HL-60/S4 treated with retinoic acid at 250 ng/mL for 4 days and 3 days (cell line): ENCODE results near the gene ADH5.
"Not testable (repeated sequence)": the region's sequence is repeated elsewhere in the genome, so short reads cannot be mapped to it uniquely, and the experiment has no call there.

Source experiments
- in situ Hi-C: fragments of 300-500 bp; cut with MboI; formaldehyde crosslinking; loops from 2 replicates; pipeline ENCODE4 v1.7.0; 2022; ENCODE audit warnings: low sequenced_read_pairs

Gene ADH5

GRCh38 chr4:99088023-99088449, 552 bp downstream of the ADH5 start:
- in situ Hi-C loops, result no loop called here

GRCh38 chr4:99084595-99084994, 4.0 kb downstream of the ADH5 start:
- in situ Hi-C loops, result no loop called here

- in situ Hi-C loops, result no loop called here
These were observed 6.4 kb downstream of the ADH5 start for GRCh38 chr4:99082192-99082591.

- in situ Hi-C loops, result not testable (repeated sequence)
These were observed 7.7 kb downstream of the ADH5 start for GRCh38 chr4:99080869-99081268.

- in situ Hi-C loops, result no loop called here
These were observed 8.8 kb downstream of the ADH5 start for GRCh38 chr4:99079625-99080295.

DNA sequence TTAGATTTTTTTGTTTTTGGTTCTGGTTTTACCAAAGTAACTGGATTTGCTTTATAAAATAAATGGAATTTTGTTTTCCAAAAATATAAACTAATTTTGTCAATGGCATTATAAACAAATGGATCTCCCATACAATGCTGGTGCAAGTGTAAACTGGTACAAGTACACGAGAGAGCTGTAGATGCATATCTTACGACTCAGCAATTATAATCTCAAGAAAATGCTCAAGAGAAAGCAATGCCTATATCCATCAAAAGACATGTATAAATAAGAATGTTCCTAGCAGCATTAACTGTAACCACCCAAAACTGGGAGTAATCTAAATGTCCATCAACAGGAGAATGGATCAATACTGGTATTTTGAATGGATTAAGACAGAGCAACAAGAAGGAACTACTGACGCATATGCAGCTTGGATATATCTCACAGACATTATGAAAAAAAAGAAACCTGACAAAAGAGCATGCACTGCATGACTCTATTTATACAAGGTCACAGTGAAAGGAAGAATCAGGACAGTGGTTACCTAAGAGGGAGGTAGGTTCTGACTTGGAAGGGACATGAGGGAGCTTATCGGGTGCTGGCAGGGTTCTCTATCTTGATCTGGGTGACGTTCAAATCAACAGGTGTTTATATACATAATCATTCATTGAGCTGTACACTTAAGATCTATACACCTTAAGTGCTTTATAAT, 9.5 kb downstream of the ADH5 start:
- in situ Hi-C loops, result no loop called here

DNA sequence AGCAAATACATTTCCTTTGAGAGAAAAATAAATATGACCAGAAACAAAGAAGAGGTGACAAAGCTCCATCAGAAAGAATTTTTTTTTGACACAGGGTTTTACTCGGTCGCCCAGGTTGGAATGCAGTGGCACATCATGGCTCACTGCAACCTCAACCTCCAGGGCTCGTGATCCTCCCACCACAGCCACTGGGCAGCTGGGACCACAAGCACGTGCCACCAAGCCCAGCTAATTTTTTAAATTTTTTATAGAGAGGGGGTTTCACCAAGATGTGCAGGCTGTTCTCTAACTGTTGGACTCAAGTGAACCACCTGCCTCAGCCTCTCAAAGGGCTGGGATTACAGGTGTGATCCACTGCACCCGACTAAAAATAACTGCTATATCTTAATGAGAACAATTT, 10.3 kb downstream of the ADH5 start:
- in situ Hi-C loops, result no loop called here

DNA sequence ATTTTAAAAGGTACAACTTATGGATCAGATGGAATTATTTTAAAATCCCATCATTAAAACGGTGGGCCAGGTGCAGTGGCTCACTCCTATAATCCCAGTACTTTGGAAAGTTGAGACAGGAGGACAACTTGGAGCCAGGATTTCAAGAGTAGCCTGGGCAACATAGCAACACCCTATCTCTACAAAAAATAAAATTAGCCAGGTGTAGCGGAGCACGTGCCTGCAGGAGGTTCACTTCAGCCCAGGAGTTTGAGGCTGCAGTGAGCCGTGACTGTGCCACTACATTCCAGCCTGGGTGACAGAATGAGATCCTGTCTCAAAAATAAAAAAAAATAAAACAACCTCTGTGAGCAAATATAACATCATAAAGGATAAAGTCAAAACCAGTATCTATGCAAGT, 11.4 kb downstream of the ADH5 start:
- in situ Hi-C loops, result no loop called here

DNA sequence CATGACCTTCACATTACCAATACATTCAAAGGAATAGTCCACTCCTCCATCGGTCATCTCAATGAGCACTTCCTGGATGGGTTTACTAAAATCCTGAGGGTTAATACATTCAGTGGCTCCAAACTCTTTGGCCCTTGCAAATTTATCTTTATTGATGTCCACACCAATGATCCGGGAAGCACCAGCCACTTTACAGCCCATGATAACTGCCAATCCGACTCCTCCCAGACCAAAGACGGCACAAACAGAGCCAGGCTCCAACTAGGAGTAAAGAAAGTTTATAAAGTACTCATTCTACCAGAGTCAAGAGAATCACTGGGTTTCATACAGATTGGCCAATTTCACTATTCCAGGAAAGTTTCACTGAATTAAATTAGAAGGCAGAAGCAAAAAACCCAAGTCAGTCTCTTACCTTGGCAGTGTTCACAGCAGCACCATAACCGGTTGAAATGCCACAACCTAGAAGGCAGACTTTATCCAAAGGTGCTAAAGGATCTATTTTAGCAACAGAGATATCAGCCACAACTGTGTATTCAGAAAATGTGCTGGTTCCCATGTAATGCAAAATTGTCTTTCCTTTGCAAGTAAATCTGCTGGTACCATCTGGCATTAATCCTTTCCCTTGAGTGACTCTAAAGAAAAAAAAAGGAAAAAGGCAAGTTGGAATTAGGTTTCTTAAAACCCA, 12.2 kb downstream of the ADH5 start:
- in situ Hi-C loops, result no loop called here

DNA sequence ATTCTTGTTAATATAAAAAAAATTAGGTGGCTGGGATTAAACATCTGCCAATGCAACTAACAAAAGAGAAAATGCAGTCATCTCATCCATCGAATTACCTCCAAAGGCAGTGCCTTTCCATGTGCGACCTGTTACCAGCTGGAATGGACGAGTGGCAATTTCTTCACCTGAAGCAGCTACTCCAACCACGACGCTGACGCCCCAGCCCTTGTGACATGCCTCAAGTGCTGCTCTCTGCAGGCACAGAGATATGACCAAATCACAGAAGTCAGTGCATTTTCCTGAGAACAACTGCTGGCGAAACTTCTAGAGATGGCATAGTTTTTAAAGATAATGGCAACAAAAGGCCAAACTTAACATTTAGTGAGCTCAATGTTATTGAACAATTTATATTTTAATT, 13.8 kb downstream of the ADH5 start:
- in situ Hi-C loops, result no loop called here

DNA sequence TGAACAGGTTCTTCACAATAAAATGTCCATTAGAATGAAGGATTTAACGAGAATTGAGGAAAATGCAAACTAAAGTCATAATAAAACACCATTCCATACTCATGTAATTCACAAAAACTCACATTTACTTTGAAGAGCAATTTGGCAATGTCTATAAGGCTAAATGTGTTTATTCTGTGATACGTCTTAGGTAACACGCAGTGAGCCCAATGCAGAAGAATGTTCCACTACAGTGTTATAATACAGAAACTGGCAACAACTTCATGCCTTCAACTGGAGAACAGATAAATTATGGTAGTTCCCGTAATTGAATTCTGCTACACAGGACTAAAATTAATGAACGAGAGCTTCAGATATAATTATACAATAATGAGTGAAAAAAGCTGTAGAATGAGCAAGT, 17.4 kb downstream of the ADH5 start:
- in situ Hi-C loops, result no loop called here

- in situ Hi-C loops, result no loop called here
These were observed 21.0 kb downstream of the ADH5 start for GRCh38 chr4:99067617-99068016.

DNA sequence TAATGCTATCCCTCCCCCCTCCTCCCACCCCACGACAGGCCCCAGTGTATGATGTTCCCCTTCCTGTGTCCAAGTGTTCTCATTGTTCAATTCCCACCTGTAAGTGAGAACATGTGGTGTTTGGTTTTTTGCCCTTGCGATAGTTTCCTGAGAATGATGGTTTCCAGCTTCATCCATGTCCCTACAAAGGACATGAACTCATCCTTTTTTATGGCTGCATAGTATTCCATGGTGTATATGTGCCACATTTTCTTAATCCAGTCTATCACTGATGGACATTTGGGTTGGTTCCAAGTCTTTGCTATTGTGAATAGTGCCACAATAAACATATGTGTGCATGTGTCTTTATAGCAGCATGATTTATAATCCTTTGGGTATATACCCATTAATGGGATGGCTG, 23.1 kb downstream of the ADH5 start:
- in situ Hi-C loops, result not testable (repeated sequence)

DNA sequence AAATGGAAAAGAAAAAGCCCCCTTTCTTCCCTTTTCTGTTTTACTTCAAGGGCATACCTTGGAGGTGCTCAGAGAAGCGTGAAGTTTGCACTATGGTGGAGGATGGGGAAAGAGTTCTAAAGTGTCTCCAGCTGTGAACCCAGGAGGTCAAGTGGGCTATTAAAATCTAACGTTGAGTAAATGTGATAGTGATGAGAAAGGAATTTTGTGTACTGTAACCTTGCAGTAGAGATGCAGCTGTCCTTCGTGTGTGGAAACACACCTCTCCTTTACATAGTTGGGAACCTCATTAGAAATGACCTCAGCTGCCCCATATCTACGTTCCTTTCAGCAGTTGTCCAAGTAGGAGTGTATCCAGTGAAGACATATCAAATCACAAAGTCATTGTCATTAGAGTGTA, 26.5 kb downstream of the ADH5 start:
- in situ Hi-C loops, result no loop called here

DNA sequence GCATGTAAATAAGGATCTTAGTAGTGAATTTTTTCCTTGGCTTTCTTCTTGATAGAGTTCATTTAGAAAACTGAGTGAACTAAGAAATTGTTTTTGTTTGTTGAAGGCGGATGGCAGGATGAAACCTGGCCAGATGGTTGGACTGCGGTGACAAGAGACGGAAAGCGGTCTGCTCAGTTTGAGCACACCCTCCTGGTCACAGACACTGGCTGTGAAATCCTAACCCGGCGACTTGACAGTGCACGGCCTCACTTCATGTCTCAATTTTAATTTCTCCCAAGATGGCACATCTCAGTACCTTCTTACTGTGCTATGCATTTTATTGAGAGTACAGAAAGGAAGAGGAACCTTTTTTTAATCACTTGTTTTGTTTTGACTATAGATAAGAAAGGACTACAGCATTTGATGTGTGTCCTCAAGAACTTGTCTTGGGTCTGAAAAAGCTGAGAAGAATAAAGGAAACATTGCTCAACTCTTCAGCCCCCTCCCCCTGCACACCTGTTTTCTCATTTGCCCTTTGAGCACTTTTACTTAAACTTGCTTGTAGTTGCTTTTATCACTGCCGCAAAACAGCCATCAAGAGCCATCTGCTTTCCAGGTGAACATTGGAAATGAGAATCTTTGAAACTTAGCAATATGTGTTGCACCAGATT, 27.4 kb downstream of the ADH5 start:
- in situ Hi-C loops, result no loop called here

GRCh38 chr4:99059550-99059949, 29.0 kb downstream of the ADH5 start:
- in situ Hi-C loops, result no loop called here

DNA sequence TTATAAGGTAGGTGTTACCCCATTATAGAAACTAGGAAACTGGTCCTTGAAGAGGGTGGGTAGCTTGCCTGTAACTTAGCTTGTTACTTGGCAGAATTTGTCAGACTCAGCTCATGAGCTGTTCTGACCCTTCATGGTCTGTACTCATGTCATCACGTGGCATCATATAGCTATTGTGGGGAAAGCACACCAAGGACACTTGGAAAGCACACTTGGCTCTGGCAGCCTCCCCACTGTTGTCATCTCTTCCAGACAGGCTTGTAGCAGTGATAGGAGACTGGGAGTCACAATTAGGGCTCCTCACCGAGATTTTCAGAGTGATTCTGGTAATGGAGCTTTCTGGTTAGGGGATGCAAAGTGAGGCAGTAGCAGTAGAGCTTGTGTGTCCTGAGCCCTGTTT, 30.4 kb downstream of the ADH5 start:
- in situ Hi-C loops, result no loop called here

GRCh38 chr4:99054428-99054994, 34.1 kb downstream of the ADH5 start:
- in situ Hi-C loops, result no loop called here

DNA sequence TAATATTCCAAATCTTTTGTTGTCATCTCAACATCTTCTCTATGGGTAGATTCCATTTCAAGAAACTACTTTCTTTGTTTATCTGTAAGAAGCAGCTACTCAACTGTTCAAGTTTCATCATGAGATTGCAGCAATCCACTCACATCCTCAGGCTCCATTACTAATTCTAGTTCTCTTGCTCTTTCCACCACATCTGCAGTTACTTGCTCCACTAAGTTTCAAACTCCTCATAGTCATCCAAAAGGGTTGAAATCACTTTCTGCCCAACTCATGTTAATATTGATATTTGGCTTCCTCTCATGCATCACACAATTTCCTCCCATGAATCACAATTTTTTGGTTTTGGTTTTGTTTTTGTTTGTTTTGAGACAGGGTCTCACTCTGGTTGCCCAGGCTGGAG, 35.7 kb downstream of the ADH5 start:
- in situ Hi-C loops, result no loop called here

DNA sequence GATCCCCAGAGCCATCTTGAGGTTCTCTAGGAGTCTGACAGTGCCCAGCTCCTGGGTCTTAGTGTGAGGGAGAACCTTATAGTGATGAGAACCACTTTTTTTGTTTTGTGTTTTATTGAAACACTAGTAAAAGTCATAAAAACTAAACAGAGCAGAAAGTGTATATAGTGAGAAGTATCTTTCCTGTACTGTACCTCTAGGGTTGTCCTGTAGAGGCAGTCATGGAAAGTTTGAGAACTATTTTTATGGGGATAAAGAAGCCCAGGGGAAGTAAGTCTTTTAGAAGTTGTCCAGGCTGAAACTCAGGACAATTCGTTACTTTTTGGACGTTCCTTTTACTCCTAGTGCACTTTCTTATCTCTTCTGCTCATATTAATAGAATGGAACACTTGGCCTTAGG, 40.9 kb downstream of the ADH5 start:
- in situ Hi-C loops, result no loop called here

GRCh38 chr4:99043346-99043745, 45.2 kb downstream of the ADH5 start:
- in situ Hi-C loops, result no loop called here
